Activated CD4-positive, CD25-positive, alpha-beta regulatory T cell treated with anti-CD3 and anti-CD28 coated beads, Interleukin-2, amount 50 U/mL, for 24 hours (primary cell): Measurements from ENCODE around the gene TSSC4.

Source experiments
- ATAC-seq, 2 donors: fragments of 150-1000 bp; cut with Tn5 transposase; one replicate each; pipeline ENCODE4 v1.10.0; 2021; ENCODE audit warnings: mild to moderate bottlenecking in 1 of 2, moderate library complexity in 1 of 2

Gene TSSC4

GRCh38 chr11:2402106-2402505, 1.6 kb downstream of the TSSC4 start:
- no peak for ATAC-seq

- no peak for ATAC-seq
Measured at GRCh38 chr11:2402890-2403645, 2.5 kb downstream of the TSSC4 start.

GRCh38 chr11:2404735-2405196, 4.2 kb downstream of the TSSC4 start:
- no peak for ATAC-seq

- ATAC-seq: no peak
Measured at GRCh38 chr11:2406451-2406850, 5.9 kb downstream of the TSSC4 start.

- ATAC-seq: no peak
Measured at GRCh38 chr11:2406878-2407410, 6.4 kb downstream of the TSSC4 start.

GRCh38 chr11:2408671-2409070, 8.1 kb downstream of the TSSC4 start:
- no peak for ATAC-seq

- no peak for ATAC-seq
Measured at GRCh38 chr11:2409126-2409525, 8.6 kb downstream of the TSSC4 start.

- ATAC-seq: no peak
Measured at GRCh38 chr11:2409611-2410468, 9.3 kb downstream of the TSSC4 start.

GRCh38 chr11:2410616-2411015, 10.1 kb downstream of the TSSC4 start:
- ATAC-seq: no peak

GRCh38 chr11:2411446-2412305, 11.1 kb downstream of the TSSC4 start:
- no peak for ATAC-seq

- ATAC-seq: no peak
Measured at GRCh38 chr11:2412323-2412722, 11.8 kb downstream of the TSSC4 start.

GRCh38 chr11:2413742-2414579, 13.4 kb downstream of the TSSC4 start:
- no peak for ATAC-seq

GRCh38 chr11:2414616-2415015, 14.1 kb downstream of the TSSC4 start:
- ATAC-seq: no peak

GRCh38 chr11:2415171-2415570, 14.6 kb downstream of the TSSC4 start:
- ATAC-seq: no peak

GRCh38 chr11:2415601-2416380, 15.2 kb downstream of the TSSC4 start:
- ATAC-seq: no peak

GRCh38 chr11:2416765-2417164, 16.2 kb downstream of the TSSC4 start:
- ATAC-seq: no peak

GRCh38 chr11:2417856-2418692, 17.5 kb downstream of the TSSC4 start:
- no peak for ATAC-seq

- no peak for ATAC-seq
Measured at GRCh38 chr11:2418693-2419360, 18.3 kb downstream of the TSSC4 start.
